ENCODE results near the gene UBE2G2. TPM values are rescaled to one million over a fixed set of nuclear protein-coding genes. Genes with fewer than 3 reads are reported as not detected.

UBE2G2 gene
- polyA plus RNA-seq, 1 donor (not counting 4 experiments of a cell fraction or from before 2014, with no cell fraction given), result 106 TPM

GRCh38 chr21:44763451-44764318 lies 37.9 kb downstream of the UBE2G2 start:
- TF ChIP-seq CTCF (optimal IDR thresholded peaks at IDR 0.05 in 1 of 3, IDR thresholded peaks at IDR 0.05 in 1 of 3, conservative IDR thresholded peaks at IDR 0.05 in 1 of 3; ENCODE audit: extremely low read depth in 1 of 3, insufficient read depth in 2 of 3, low read length in 3 of 3) (no peak), EZH2 (IDR thresholded peaks at IDR 0.05; ENCODE audit: low read length) (no peak)

GRCh38 chr21:44763050-44763378 lies 38.6 kb downstream of the UBE2G2 start:
- DNase-seq (ENCODE audit: low read depth, low spot score) (no peak), FAIRE-seq (no peak)
- H3K4me1 ChIP-seq (ENCODE audit: control insufficient read depth, extremely low read depth, insufficient read depth, low read length), result peaks cover 31% of the 10 kb centered on the region
- no peak overlapping the region for H3K4me3 ChIP-seq (ENCODE audit: control insufficient read depth in 2 of 3, extremely low read depth in 1 of 3, insufficient read depth in 2 of 3, low read depth in 1 of 3, low read length in 3 of 3)
- H3K27me3 ChIP-seq (ENCODE audit: control insufficient read depth, extremely low read depth, insufficient read depth, low read length), result peaks cover 5% of the 10 kb centered on the region
- TF ChIP-seq EZH2 (IDR thresholded peaks at IDR 0.05; ENCODE audit: low read length), result no peak
- H3K9ac ChIP-seq (ENCODE audit: control insufficient read depth, extremely low read depth, insufficient read depth, low read length), result no peak overlapping the region
- no peaks in the 10 kb centered on the region for H3K9me1 ChIP-seq (ENCODE audit: control insufficient read depth, extremely low read depth, insufficient read depth, low read length)
- H3K27ac ChIP-seq (ENCODE audit: control insufficient read depth, insufficient read depth, low read length), result no peak overlapping the region
- no peaks in the 10 kb centered on the region for H3K9me3 ChIP-seq (ENCODE audit: control insufficient read depth, low read depth, low read length)
- dilution Hi-C loops (cut with MboI; ENCODE audit: extremely low pct_ligation_motif_present, low sequenced_read_pairs), result no loop called here
- no peaks in the 10 kb centered on the region for H3K79me2 ChIP-seq (ENCODE audit: control insufficient read depth, insufficient read depth, low read length)
- no peaks in the 10 kb centered on the region for H4K20me1 ChIP-seq (ENCODE audit: control insufficient read depth, extremely low read depth, insufficient read depth, low read length)
- no peak overlapping the region for H2AFZ ChIP-seq (ENCODE audit: control insufficient read depth, low read length)
- H3K4me2 ChIP-seq (ENCODE audit: control insufficient read depth, extremely low read depth, insufficient read depth, low read depth, low read length), result no peak overlapping the region
- H3K36me3 ChIP-seq (ENCODE audit: control insufficient read depth in 2 of 2, extremely low read depth in 1 of 2, insufficient read depth in 2 of 2, low read length in 2 of 2), result no peaks in the 10 kb centered on the region

More at GRCh38 chr21:44763451-44764318, 37.9 kb downstream of the UBE2G2 start:
- DNase-seq (ENCODE audit: low read depth, low spot score) (no peak), FAIRE-seq (no peak)
- H3K79me2 ChIP-seq (ENCODE audit: control insufficient read depth, insufficient read depth, low read length), result no peaks in the 10 kb centered on the region
- no peaks in the 10 kb centered on the region for H4K20me1 ChIP-seq (ENCODE audit: control insufficient read depth, extremely low read depth, insufficient read depth, low read length)
- no peak overlapping the region for H3K4me3 ChIP-seq (ENCODE audit: control insufficient read depth in 2 of 3, extremely low read depth in 1 of 3, insufficient read depth in 2 of 3, low read depth in 1 of 3, low read length in 3 of 3)
- H3K9ac ChIP-seq (ENCODE audit: control insufficient read depth, extremely low read depth, insufficient read depth, low read length), result no peak overlapping the region
- H3K27ac ChIP-seq (ENCODE audit: control insufficient read depth, insufficient read depth, low read length), result no peak overlapping the region
- no peak overlapping the region for H2AFZ ChIP-seq (ENCODE audit: control insufficient read depth, low read length)
- peaks cover 0 to 1% of the 10 kb centered on the region in 2 experiments for H3K36me3 ChIP-seq (ENCODE audit: control insufficient read depth in 2 of 2, extremely low read depth in 1 of 2, insufficient read depth in 2 of 2, low read length in 2 of 2)
- H3K4me2 ChIP-seq (ENCODE audit: control insufficient read depth, extremely low read depth, insufficient read depth, low read depth, low read length), result no peak overlapping the region
- H3K27me3 ChIP-seq (ENCODE audit: control insufficient read depth, extremely low read depth, insufficient read depth, low read length), result peaks cover 5% of the 10 kb centered on the region
- H3K9me3 ChIP-seq (ENCODE audit: control insufficient read depth, low read depth, low read length), result no peaks in the 10 kb centered on the region
- H3K4me1 ChIP-seq (ENCODE audit: control insufficient read depth, extremely low read depth, insufficient read depth, low read length), result peaks cover 31% of the 10 kb centered on the region
- no peaks in the 10 kb centered on the region for H3K9me1 ChIP-seq (ENCODE audit: control insufficient read depth, extremely low read depth, insufficient read depth, low read length)
- dilution Hi-C loops (cut with MboI; ENCODE audit: extremely low pct_ligation_motif_present, low sequenced_read_pairs), result no loop called here
